Measurements from ENCODE around the gene DTYMK.

GRCh38 chr2:241690202-241690717 lies 3.6 kb upstream of the DTYMK start:
- TF ChIP-seq CTCF (IDR thresholded peaks at IDR 0.05; ENCODE audit: low read depth, low read length) (no peak), POLR2A (IDR thresholded peaks at IDR 0.05; ENCODE audit: extremely low read depth, insufficient read length) (no peak), MYC (IDR thresholded peaks at IDR 0.05; ENCODE audit: low read depth, low read length) (no peak)

All from NB4 (cell line).